HG03442 (cell line): Measurements from ENCODE around the gene TBX19.
A peak's percentile ranks its signal among the peaks of the same experiment; 100 is the strongest.

ENCODE experiments used
- ATAC-seq: cut with Tn5 transposase; IDR thresholded peaks from one replicate; pipeline ENCODE4 v1.9.1; 2021; ENCODE audit warnings: mild to moderate bottlenecking, moderate library complexity; ENCODE audit not compliant: unreplicated experiment

Gene TBX19

GRCh38 chr1:168279253-168279652 lies 1.4 kb upstream of the TBX19 start:
- no peak for ATAC-seq

- no peak for ATAC-seq
These were observed 1.1 kb downstream of the TBX19 start for GRCh38 chr1:168281603-168282325.

- no peak for ATAC-seq
These were observed 4.8 kb downstream of the TBX19 start for GRCh38 chr1:168285521-168285790.

- ATAC-seq: no peak
These were observed 5.6 kb downstream of the TBX19 start for GRCh38 chr1:168285971-168286927.

- peak; percentile 43 for ATAC-seq
These were observed 6.6 kb downstream of the TBX19 start for GRCh38 chr1:168287237-168287664.

- no peak for ATAC-seq
These were observed 7.8 kb downstream of the TBX19 start for GRCh38 chr1:168288311-168289052.

- ATAC-seq: no peak
These were observed 10.7 kb downstream of the TBX19 start for GRCh38 chr1:168291222-168291837.

- ATAC-seq: no peak
These were observed 12.7 kb downstream of the TBX19 start for GRCh38 chr1:168293356-168293755.

GRCh38 chr1:168295411-168296114 lies 14.9 kb downstream of the TBX19 start:
- ATAC-seq: no peak

GRCh38 chr1:168297019-168297730 lies 16.5 kb downstream of the TBX19 start:
- no peak for ATAC-seq

- no peak for ATAC-seq
These were observed 17.8 kb downstream of the TBX19 start for GRCh38 chr1:168298446-168298845.

GRCh38 chr1:168300626-168301025 lies 19.9 kb downstream of the TBX19 start:
- no peak for ATAC-seq

- no peak for ATAC-seq
These were observed 21.1 kb downstream of the TBX19 start for GRCh38 chr1:168301664-168302320.

- no peak for ATAC-seq
These were observed 23.3 kb downstream of the TBX19 start for GRCh38 chr1:168303716-168304540.

GRCh38 chr1:168304865-168305264 lies 24.2 kb downstream of the TBX19 start:
- ATAC-seq: no peak

GRCh38 chr1:168312718-168313604 lies 32.3 kb downstream of the TBX19 start:
- ATAC-seq: no peak

GRCh38 chr1:168316142-168316541 lies 35.5 kb downstream of the TBX19 start:
- no peak for ATAC-seq
